GF-D8 (cell line): Measurements from ENCODE around the gene TRIM68.
A peak's percentile ranks its signal among the peaks of the same experiment; 100 is the strongest.

ENCODE experiments used
- DNase-seq: peaks from one replicate; lab custom pipeline; 2025; lab: John Stamatoyannopoulos, UW

The TRIM68 gene, protein sequence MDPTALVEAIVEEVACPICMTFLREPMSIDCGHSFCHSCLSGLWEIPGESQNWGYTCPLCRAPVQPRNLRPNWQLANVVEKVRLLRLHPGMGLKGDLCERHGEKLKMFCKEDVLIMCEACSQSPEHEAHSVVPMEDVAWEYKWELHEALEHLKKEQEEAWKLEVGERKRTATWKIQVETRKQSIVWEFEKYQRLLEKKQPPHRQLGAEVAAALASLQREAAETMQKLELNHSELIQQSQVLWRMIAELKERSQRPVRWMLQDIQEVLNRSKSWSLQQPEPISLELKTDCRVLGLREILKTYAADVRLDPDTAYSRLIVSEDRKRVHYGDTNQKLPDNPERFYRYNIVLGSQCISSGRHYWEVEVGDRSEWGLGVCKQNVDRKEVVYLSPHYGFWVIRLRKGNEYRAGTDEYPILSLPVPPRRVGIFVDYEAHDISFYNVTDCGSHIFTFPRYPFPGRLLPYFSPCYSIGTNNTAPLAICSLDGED

DNA sequence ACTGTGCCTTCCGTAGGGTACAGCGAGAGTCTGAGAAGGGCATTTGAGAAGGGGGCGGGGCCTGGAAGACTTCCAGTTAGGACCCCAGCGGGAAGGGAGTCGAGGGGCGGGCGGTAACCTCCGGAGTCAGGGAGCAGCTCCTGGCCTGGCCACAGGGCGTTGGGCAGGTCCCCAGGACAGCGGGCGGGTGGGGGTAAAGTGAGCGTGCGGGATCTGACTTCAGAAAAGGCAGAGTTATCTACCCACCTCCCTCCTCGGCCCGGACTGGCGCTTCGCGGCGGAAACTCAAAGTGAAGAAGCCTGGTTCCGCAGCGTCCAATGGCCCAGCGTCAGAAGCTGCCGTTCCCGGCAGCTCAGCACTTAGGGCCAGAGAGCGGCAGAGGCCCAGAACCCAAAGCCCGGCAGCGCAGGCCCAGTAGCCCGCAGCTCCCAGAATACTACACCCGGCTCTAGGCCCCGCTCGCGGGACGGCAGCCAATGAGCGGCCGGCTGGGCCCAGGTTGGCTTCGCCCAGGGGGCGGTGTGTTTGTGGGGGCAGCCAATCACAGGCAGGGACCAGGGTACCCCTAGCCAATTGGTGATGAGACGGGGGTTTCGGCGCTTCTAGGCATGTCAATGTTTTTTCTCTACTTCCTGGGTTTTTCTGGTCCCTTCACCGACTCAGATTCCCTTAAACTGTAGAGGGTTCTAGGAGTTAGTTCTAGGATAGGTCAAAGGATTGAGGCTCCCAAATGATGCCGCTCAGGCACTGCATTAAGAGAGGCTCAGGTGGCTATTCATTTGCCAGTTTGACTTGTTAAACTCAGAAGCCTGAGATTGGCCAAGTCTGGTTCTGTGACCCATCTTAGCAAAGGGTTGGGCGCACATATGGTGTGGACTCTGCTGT lies at the start of gene TRIM68:
TSS of gene TRIM68 (minus strand) at position 451 of the 886 bp plus-strand sequence. CDS start 2,727 bp downstream, outside the sequence.
- DNase-seq: peak; percentile 14

DNA sequence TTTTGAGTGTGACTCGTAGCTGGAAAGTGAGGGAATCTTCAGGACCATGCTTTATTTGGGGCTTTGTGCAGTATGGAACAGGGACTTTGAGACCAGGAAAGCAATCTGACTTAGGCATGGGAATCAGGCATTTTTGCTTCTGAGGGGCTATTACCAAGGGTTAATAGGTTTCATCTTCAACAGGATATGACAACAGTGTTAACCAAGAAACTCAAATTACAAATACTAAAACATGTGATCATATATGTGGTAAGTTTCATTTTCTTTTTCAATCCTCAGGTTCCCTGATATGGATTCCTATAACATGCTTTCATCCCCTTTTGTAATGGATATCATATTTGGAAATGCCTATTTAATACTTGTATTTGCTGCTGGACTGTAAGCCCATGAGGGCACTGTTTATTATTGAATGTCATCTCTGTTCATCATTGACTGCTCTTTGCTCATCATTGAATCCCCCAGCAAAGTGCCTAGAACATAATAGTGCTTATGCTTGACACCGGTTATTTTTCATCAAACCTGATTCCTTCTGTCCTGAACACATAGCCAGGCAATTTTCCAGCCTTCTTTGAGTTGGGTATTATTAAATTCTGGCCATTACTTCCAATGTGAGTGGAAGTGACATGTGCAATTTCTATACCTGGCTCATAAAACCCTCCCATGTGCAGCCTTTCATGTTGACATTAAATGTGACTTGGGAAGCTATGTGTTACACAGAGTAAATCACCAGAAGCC lies 46.8 kb upstream of the TRIM68 start:
- DNase-seq: no peak

DNA sequence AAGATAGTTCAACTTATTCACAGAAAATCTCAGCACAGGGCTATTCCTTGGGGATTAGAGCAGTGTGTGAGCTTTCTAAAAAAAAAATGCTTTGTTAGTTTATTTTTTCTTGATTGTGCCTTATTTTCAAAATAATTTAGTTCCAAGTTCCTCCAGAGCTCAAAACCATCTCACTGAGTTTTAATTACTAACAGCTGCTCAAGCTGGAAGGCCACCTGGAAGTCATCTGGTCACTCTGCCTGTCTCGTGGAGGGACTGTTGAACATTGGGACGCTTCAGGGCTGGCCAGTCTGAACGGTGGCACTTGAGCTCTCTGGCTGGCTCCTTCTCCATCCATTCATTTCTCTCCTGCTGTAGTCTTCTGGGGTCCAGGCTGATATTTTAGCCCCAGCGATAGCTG lies 39.7 kb upstream of the TRIM68 start:
- DNase-seq: no peak

DNA sequence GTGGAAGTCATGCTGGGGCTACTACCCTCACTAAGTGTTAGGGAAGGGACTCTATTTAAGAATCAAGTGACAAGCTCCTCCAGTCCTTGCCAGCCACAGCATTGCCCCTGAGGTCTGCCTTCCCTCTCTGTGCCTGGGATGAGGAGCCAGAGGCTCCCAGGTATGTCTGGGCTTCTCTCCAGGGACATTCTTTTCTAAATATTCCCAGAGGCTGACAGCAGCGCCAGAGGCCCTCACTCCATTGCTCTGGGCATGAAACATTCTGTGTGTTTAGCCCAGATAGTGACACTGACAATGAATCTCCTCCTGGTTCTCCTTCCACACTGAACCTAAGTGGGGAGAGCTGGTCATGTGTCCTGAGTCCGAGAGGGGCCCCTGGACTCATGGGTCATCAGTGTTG lies 37.9 kb upstream of the TRIM68 start:
- no peak for DNase-seq

DNA sequence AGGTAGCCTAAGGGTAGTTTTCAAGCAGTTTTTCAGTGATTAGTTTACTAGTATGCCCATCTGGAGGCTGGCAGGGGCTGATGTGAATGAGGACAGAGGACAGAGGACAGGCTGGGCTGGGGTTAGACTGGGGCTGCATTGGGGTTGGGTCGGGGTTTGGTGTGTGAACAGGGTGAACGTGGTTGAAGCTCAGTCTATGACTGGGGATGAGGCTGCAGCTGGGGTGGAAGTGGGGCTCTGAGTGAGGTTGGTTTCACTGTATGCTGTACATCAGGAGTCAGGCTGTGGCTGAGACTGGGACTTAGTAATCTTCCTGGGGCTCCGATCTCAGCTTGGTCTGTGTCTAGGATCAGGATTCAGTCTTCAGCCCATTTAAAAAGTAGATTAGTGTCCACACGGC lies 36.2 kb upstream of the TRIM68 start:
- no peak for DNase-seq

DNA sequence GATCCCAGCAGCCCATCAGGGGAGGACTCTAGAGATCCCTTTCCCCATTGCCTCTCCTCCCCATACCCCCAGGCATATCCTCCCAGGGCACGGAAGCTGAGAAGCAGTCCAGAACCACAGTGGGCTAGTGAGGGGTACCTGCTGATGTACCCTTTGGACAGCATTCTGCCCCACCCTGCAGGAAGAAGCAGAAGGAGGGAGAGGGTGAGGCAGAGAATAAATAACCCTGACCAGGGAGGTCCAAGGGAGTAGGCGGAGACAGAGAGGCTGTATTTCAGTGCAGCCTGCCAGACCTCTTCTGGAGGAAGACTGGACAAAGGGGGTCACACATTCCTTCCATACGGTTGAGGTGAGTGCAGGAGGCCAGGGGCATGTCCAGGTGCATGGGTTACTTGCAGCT lies 35.7 kb upstream of the TRIM68 start, which contains the start of gene OR51E1:
TSS of gene OR51E1 (plus strand) at position 301 of the 400 bp plus-strand sequence. CDS start 8,545 bp downstream, outside the sequence.
- no peak for DNase-seq

DNA sequence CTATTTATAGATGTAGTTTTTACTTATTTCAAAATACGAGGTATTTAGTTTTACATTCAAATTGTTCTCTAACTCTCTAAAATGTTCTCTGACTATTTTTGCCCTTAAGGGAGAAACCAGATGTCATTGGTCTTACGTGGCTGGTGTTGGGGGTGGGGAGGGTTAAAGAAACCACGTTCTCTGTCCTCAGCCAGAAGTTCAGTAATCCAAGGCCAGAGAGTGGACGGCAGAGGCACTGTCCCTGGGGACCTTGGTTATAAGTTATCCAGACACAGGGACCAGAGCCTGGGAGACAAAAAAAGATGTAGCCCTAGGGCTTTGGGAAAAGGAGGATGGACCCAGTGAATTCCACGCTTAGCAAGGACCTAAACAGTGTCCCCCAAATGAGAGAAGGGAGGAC lies 35.0 kb upstream of the TRIM68 start:
- no peak for DNase-seq

DNA sequence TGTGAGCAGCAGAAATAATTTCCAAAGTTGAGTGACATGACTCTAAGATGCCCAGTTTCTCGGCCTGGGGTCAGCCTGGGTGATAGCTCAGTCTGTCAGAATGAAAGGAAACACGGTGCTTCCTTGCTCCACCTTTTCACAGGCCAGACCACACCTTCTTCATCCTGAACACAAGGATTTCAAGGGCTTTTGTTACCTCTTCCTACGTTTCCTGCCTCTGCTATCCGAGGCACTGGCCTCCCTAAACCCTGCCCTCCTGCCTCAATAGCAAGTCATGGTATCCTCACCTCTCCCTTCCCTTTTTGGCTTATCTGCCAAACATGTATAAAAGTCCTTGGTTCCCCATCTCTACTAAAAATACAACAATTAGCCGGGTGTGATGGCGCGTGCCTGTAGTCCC lies 34.0 kb upstream of the TRIM68 start:
- no peak for DNase-seq

DNA sequence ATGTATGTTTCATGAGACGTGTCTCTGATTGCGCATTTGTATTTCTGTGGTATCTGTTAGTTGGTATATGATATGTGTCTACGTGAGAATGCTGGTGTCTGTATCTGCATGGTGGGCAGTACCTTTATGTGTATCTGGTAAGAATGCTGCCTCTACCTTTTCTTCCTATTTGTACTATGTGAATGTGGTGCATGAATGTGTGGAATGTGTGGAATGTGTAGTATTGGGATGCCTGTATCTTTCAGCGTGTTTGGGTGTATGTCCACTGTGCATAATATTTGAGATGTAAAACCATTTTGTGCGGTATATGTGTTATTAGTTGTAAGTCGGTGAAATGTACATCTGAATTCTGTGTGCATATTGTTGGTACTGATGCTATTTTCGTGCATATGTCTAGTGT lies 33.5 kb upstream of the TRIM68 start:
- DNase-seq: no peak

DNA sequence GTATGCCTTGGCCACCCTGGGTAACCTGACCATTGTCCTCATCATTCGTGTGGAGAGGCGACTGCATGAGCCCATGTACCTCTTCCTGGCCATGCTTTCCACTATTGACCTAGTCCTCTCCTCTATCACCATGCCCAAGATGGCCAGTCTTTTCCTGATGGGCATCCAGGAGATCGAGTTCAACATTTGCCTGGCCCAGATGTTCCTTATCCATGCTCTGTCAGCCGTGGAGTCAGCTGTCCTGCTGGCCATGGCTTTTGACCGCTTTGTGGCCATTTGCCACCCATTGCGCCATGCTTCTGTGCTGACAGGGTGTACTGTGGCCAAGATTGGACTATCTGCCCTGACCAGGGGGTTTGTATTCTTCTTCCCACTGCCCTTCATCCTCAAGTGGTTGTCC lies 31.9 kb upstream of the TRIM68 start:
- DNase-seq: no peak

DNA sequence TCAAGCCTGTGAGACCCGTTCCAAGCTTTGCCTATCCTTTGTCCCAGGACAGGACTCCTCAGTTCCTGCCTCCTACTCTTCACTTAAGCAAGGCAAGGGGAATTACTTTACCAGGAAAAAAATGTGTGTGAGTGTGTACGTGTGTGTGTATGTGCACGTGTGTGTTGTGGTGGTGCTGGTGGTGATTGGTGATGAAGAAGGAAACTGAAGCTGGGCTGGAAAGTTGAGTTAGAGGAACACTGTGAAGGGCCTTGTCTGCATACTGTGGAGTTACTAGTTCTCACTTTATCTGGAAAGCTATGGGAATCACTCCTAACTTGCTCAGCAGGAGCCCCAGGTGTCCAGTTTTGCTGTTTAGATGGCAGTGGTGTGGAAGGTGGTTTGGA lies 29.6 kb upstream of the TRIM68 start:
- no peak for DNase-seq

DNA sequence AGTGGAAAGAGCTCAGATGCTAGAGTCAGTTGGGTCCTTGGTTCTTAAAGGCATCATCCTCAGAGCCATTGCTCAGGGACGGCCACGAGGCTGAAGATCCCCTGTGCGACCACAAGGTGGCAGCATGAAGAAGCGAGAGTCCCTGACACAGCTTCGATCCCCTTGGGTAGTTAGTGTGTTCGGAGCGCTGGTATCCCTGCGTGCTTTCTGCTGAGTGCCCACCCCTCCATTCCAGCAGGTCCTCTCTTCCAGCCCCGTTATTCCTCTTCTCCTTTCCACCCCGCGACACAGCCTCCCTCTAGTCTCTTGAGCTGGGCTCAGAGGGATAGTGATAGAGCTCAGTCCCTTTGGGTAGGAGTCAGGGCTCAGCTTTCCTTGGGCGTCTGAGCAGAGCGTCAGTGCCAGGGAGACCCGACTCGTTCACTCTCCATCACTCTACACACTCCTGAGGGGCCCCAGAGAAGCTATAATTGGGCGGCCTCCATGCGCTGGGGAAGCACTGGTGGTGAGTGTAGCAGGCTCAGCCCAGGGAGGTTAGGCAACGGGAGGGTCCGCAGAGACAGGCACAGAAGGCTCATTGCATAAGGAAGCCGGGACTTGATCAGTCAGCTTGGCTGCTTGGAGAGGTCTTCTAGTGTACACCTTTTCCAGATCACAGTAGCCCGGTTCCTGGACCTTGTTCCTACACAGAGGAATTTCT lies 29.1 kb upstream of the TRIM68 start, which contains the start of gene OR51D1:
TSS of gene OR51D1 (plus strand) at position 516 of the 700 bp plus-strand sequence. CDS start 2,314 bp downstream, outside the sequence.
- DNase-seq: no peak

DNA sequence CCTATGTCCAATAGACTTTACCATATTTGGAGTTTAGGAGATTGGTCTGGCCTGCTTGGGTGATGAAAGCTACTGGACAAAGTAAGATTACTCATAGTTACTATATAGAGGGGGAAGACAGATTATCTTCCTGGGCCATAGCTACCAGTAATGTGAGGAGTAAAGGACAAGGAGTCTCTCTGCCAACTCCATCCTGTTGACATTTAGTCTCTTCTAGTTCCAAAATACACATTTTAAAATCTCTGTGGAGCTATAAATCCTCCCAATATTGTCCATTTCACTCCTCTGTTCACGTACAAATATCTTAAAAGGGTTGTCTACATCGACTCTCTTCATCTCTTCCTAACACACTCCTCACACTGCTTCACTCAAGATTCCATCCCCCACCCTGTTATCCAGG lies 28.1 kb upstream of the TRIM68 start:
- no peak for DNase-seq

DNA sequence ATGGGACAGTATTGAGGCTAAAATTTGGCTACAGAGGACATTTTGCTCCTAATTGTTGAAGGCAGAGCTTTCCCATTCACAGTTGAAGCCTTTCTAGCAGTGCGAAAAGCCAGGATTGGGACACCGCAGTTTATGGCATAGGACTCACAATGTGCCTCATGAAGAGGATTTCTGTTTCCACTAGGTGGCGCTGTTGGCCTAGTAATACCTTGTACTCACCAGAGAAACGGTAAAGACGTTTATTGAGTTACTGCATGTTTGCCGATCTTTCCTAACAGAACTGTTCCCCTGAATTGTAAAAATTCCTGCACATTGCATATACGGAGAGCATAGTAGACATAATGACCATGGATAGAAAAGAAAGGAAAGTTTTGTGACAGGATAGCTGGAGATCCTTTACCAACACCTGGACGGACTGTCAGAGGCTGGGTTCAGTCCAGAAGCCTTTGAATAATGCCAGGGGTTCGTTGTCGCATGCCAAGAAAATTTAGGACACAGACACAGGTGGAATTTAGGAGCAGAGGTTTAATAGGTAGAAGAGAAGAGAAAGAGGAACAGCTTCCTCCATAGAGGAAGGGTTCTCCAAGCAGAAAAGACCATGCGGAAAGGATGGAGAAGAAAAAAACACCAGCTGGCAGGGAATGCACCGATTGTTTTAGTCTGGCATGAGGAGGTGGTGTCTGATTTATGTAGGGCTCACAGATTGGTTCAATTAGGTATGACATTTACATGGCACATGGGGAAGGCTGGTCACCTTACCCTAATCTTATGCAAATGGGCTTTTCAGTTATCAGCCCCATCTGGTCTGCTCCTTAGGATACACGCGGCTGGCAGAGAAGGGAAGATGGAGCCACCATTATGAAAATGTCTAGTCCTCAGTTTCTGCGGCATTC lies 18.4 kb upstream of the TRIM68 start:
- no peak for DNase-seq

DNA sequence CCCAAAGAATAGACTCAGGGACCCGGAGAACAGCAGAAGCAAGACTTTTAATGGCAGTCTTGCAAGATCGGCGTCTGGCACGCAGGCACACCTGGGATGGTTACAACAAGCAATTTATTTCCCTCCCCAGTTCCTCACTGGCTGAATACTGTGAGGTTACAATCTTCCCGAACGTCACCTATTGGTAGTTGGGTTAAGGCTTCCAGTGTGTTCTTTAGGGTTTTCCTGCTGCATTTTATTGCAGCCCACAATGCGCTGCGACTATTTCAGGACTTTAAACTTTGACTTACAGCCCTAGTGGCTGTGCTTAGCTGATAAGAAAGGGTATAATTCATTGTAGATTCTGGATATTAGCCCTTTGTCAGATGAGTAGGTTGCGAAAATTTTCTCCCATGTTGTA lies 11.5 kb upstream of the TRIM68 start:
- no peak for DNase-seq

DNA sequence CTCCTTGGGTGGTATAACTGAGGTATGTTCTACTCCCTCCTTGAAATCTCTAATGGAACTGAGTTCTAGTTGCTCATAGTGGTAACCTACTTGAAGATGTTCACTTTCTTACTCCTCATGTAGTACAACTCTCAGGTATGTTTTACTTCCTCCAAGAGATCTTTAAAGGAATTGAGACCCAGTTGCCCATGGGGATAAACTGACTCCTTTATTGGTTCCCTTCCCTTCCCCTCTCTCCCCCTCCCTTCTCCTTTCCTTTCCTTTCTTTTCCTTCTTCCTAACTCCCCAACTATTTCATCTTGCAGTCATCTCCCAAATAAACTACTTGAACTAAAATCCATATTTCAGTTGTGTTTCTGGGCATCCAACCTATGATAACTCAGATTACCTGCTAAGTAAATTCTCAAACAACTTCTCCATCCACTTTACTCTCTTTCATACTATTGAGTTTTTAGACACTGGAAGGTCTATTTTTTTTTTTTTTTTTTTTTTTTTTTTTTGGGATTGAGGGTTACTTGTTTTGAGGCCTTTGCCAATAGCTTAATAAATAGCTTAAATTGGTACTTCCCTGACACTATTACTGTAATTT lies 7.9 kb upstream of the TRIM68 start:
- no peak for DNase-seq

DNA sequence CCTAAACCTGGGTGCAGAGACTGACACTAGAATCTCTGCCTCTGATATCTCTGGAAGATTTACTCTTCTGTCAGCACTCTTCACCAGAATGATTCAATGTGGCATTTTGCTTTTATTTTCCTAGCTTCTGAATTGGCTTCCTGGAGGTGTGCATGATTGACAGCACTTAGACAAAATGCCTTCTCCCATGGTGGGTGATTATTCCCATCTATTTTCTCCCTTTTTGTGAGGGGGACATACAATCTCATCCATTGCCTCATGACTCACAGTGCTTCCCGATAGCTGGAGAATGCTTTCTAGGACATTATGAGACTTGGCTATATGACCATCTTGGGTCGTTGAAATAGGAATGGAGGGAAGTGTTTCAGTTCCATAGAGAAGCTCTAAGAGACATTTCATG lies 4.0 kb upstream of the TRIM68 start:
- DNase-seq: no peak

DNA sequence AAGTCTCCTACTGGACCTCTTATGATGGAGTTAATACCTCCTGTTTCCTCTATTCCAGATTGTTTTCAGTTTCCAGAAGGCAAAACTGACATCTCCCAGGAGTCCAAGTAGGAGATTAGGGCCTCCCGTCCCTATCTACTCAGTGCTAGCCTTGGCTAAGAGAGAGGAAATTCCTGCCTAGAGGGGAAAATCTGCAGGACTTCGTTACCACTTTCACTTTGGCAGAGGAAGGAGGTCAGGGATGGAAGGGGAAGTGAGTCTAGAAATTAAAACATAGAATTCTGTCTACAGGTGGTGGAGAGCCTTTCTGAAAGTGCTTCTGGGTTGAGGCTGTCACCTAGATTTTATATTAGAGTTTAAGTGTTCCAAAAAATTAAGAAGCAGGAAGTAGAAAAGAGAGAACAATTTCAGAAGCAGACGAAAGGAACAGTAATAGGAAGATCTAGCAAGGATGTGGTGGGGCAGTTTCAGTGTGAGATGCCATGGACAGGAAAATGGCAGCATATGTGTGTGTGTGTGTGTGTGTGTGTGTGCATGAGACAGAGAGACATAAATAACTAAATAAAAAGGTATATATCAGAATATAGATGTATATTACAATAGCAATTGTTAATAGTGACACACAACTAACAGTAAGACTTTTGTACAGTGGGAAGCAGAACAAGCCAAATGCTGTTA lies 2.4 kb upstream of the TRIM68 start:
- DNase-seq: no peak

DNA sequence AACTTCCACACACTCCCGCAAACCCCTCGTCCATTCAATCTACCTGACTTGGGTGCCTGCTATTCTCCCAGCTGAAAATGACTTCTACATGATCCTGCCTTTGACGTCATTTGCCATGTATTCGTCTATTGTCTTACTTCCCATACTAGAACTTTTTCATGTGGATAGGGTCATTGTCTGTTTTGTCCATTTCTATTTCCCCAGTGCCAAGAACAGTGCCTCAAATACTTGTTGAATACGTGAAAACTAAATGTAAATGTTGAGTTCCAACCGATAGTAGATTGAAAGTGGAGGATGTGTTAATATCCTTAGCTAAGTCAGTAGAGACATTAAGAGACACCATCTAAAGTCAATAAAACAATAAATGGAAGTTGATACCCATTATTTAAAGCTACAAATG lies 935 bp downstream of the TRIM68 start:
- DNase-seq: no peak
